Activated naive CD4-positive, alpha-beta T cell treated with anti-CD3 and anti-CD28 coated beads for 36 hours (primary cell): ENCODE measurements around the gene SNTA1. TPM values are rescaled to one million over a fixed set of nuclear protein-coding genes. Genes with fewer than 3 reads are reported as not detected.
"Not testable (repeated sequence)": the region's sequence is repeated elsewhere in the genome, so short reads cannot be mapped to it uniquely, and the experiment has no call there.

Source experiments
- CTCF ChIA-PET: fragments of 350-600 bp; sonication (Branson Sonifier 250); formaldehyde crosslinking; loops from one replicate; lab custom pipeline; 2021; ENCODE audit warnings: antibody characterized with exemption; lab: Charles Lee
- DNase-seq: peaks from one replicate; pipeline ENCODE4 v3.0.0-alpha.2; 2020
- H3K27ac Mint-ChIP-seq: one replicate; pipeline ENCODE4 v1.8.0; 2021; ENCODE audit warnings: mild to moderate bottlenecking, mixed read lengths
- H3K27me3 Mint-ChIP-seq: one replicate; pipeline ENCODE4 v1.8.0; 2021; ENCODE audit warnings: low read depth, mixed read lengths
- H3K36me3 Mint-ChIP-seq: one replicate; pipeline ENCODE4 v1.8.0; 2021; ENCODE audit warnings: low read depth, mixed read lengths
- H3K4me1 Mint-ChIP-seq: one replicate; pipeline ENCODE4 v1.8.0; 2021; ENCODE audit warnings: low read depth, mixed read lengths
- H3K4me3 Mint-ChIP-seq: one replicate; pipeline ENCODE4 v1.8.0; 2021; ENCODE audit warnings: mild to moderate bottlenecking, moderate library complexity, mixed read lengths
- H3K9me3 Mint-ChIP-seq: one replicate; pipeline ENCODE4 v1.8.0; 2021; ENCODE audit warnings: mixed read lengths
- intact Hi-C: fragments of 100-400 bp; cut with micrococcal nuclease; formaldehyde crosslinking; loops from one replicate; pipeline ENCODE4 v1.15.1; 2023
- total RNA-seq, 2 experiments: library from RNA; stranded (reverse); gene quantifications; one replicate each; pipeline ENCODE4 v1.2.3, GENCODE V29; 2021

Gene SNTA1
- total RNA-seq, 2 experiments from 2014 or later = 2.6 to 2.9 TPM

DNA sequence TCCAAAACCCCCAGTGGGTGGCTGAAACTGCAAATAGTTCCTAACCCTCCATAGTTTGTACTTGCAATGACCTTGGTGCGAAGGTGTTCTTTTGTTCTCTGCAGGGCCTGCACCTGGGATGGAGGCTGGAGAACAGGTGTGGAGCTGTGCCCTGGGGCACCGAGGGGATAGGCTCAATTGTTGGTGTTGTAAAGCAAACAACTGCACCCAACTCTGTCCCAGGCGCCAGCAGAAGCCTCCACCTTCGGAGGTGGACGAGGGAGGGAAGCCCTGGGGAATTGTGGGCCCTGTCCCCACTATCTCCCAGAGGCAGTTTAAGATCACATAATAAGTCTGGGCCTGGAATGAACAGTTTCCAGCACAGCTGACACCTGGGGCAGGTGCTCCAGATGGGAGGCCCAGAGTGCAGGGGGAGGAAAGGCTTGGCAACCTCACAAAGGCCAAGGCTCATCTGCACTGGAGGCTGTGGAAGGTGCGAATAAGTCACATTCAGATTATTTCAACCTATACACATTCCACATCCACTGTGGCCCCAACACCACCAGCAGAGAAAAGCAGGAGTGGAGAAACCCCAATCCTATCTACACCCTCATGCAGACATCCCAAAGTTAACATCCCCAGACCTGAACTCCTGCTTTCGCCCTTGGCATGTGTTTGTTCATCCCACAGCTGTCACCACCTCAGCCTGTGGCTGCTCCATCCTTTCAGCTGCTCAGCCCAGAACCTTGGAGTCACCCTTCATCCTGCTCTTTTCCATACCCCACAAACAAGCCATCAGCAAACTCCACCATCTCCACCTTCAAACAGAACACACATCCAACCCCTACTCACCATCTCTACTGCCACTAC, 34.0 kb upstream of the SNTA1 start:
- no peak overlapping the region for H3K27ac Mint-ChIP-seq
- no peak for DNase-seq
- no peak overlapping the region for H3K4me3 Mint-ChIP-seq
- intact Hi-C loops = no loop called here
- CTCF ChIA-PET = no interaction called here
- no peaks in the 10 kb centered on the region for H3K27me3 Mint-ChIP-seq
- H3K4me1 Mint-ChIP-seq = no peaks in the 10 kb centered on the region
- no peaks in the 10 kb centered on the region for H3K9me3 Mint-ChIP-seq
- no peaks in the 10 kb centered on the region for H3K36me3 Mint-ChIP-seq

DNA sequence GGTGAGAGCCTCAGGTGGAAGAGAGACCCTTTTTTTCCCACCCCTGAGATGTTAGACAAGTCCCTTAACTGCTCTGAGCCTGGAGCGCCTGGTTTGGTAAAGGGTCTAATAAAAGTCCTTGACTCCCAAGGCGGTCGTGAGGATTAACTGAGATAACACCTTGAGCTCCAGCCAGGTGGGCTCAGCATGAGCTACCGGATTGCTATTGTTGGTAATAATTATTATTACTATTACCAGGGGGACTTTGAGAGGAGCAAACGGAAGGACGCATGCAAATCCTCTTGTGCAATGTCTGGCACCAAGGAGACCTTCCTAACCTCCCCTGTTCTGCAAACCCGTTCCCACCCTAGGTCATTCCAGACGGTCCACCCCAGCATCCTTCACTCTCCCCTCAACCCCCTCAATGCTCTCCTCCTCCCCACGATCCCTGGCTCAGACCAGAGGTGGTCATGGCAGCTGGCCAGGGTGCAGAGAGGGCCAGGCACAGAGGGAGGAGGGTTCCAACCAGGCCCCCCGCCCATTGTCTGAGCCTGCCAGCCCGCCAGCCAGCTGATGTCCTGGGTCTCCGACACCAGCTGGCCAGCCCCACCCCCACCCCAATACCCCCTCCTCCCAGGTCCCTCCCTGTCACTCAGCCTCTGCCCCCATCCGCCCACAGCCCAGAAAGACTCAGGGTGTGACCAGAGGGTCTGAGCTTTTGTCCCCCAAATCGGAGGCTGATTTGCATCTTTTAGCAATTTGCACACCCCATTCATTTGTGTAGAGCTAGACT, 32.0 kb upstream of the SNTA1 start:
- intact Hi-C loops = no loop called here
- Mint-ChIP-seq H3K9me3 (no peaks in the 10 kb centered on the region), H3K4me1 (no peaks in the 10 kb centered on the region), H3K36me3 (no peaks in the 10 kb centered on the region), H3K27ac (no peak overlapping the region), H3K4me3 (no peak overlapping the region), H3K27me3 (no peaks in the 10 kb centered on the region)
- no peak for DNase-seq
- CTCF ChIA-PET = interaction anchor here (0.6 kb wide), 1 partner anchor 306 kb away, joined by 4 read pairs; no protein-coding TSS in a partner anchor

DNA sequence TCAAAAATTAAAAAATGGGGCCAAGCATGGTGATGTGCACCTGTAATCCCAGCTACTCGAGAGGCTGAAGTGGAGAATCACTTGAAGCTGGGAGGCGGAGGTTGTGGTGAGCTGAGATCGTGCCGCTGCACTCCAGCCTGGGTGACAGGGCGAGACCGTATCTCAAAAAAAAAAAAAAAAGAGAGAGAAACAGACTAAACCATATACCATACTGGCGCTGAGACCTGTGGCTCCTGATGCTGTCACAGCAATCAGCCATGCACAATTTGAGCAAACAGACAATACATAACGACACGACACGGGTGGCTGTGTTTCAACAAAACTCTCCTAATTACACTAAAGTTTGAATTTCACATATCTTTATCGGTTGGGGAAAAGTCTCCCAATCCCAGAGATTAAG, 31.4 kb upstream of the SNTA1 start:
- H3K27ac Mint-ChIP-seq = no peak overlapping the region
- H3K9me3 Mint-ChIP-seq = no peaks in the 10 kb centered on the region
- intact Hi-C loops = no loop called here
- H3K4me1 Mint-ChIP-seq = no peaks in the 10 kb centered on the region
- H3K27me3 Mint-ChIP-seq = no peaks in the 10 kb centered on the region
- no peaks in the 10 kb centered on the region for H3K36me3 Mint-ChIP-seq
- no peak for DNase-seq
- H3K4me3 Mint-ChIP-seq = no peak overlapping the region
- CTCF ChIA-PET = interaction anchor here (0.6 kb wide), 1 partner anchor 307 kb away, joined by 4 read pairs; no protein-coding TSS in a partner anchor

DNA sequence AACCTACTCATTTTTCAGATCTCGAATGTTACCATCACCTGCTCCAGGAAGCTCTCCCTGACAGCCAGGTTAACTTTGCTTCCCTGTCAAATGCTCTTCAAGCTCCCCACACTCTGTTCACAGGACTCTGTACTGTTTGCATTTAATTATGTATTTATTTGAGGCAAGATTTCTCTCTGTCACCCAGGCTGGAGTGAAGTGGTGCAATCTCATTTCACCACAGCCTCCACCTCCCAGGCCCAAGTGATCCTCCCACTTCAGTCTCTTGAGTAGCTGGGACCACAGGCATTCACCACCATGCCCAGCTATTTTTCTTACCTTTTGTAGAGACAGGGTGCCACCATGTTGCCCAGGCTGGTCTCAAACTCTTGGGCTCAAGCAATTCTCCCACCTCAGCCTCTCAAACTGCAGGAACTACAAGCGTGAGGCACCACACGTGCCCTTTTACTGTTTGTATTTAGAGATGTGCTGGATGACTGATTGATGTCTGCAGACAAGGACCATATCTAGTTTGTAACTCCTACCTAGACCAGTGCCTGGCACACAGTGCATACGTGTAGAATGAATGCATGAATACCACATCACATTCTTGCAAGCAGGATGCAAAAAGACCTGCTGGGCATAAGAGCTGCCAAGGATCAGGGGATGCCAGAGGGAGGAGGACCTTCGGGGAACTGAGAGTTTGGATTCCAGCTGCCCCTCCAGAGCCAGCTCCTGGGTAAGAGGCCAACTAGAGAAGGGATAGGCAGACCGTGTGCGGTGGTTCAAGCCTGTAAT, 30.7 kb upstream of the SNTA1 start:
- H3K27ac Mint-ChIP-seq = no peak overlapping the region
- no peak for DNase-seq
- no peaks in the 10 kb centered on the region for H3K4me1 Mint-ChIP-seq
- H3K36me3 Mint-ChIP-seq = no peaks in the 10 kb centered on the region
- CTCF ChIA-PET = interaction anchor here (0.6 kb wide), 1 partner anchor 14 kb away, joined by 3 read pairs; no protein-coding TSS in a partner anchor
- no peak overlapping the region for H3K4me3 Mint-ChIP-seq
- no peaks in the 10 kb centered on the region for H3K9me3 Mint-ChIP-seq
- intact Hi-C loops = no loop called here
- no peaks in the 10 kb centered on the region for H3K27me3 Mint-ChIP-seq

DNA sequence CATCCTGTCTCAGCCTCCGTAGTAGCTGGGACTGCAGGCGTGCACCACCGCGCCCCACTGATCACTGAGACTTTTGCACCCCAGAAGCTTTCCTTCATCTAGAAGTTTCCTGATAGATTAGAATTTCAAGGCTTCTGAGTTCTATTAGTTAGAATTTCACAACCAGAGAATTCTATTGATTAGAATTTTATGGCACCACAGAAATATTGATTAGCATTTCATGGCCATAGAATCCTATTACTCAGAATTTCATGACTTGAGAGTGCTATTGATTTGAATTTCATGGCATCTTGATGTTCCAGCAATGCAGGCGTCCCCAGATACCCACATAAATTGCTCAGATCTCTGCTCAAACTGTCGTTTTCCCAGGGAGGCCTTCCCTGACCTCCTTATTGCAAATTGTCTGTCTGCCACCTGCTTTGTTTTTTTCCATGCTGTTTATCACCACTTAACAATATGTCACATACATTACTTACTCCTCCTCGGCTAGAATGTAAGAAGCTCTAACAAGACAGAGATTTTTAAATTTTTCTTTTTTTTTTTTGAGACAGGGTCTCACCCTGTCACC, 29.4 kb upstream of the SNTA1 start:
- H3K36me3 Mint-ChIP-seq = no peaks in the 10 kb centered on the region
- CTCF ChIA-PET = interaction anchor here (0.7 to 1.2 kb wide), 2 partner anchors 173 to 195 kb away, joined by 3 to 4 read pairs; no protein-coding TSS in a partner anchor
- intact Hi-C loops = no loop called here
- no peak overlapping the region for H3K27ac Mint-ChIP-seq
- H3K4me1 Mint-ChIP-seq = no peaks in the 10 kb centered on the region
- DNase-seq = no peak
- no peak overlapping the region for H3K4me3 Mint-ChIP-seq
- H3K9me3 Mint-ChIP-seq = no peaks in the 10 kb centered on the region
- no peaks in the 10 kb centered on the region for H3K27me3 Mint-ChIP-seq

DNA sequence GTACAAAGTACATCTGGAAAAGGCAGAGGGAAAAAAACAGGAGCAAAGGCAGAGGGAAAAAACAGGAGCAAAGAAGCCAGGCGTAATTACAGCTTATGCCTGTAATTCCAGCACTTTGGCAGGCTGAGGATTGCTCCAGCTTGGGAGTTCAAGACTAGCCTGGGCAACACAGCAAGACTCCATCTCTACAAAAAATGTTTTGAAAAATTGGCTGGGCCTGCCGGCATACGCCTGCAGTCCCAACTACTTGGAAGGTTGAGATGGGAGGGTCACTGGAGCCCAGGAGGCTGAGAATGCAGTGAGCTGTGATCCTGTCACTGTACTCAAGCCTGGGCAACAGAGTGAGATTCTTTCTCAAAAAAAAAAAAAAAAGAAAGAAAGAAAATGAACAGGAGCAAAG, 27.3 kb upstream of the SNTA1 start:
- CTCF ChIA-PET = interaction anchor here (1.1 kb wide), 1 partner anchor 197 kb away, joined by 3 read pairs; no protein-coding TSS in a partner anchor
- DNase-seq = no peak
- Mint-ChIP-seq H3K27ac (no peak overlapping the region), H3K4me1 (no peaks in the 10 kb centered on the region), H3K9me3 (no peaks in the 10 kb centered on the region), H3K27me3 (no peaks in the 10 kb centered on the region), H3K36me3 (no peaks in the 10 kb centered on the region), H3K4me3 (no peak overlapping the region)
- intact Hi-C loops = no loop called here

DNA sequence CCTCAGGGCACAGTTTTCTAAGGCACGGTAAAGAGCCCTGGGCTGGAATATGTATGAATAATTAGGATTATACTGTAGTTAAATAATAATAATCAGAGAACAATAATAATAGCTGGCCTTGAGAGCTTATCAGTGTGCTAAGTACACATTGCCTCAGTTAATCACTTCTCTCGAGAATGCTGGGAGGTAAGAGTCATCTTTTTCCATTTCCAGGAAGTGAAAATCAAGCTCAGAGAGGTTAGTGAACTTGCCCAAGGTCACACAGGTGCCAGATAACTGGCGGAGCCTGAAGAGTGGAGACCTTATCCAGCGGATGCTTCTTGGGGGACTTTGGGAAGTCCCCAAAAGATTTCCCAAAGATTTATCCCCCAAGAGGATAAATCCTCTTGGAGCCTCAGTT, 26.9 kb upstream of the SNTA1 start:
- intact Hi-C loops = no loop called here
- no peak for DNase-seq
- no peaks in the 10 kb centered on the region for H3K4me1 Mint-ChIP-seq
- no peak overlapping the region for H3K27ac Mint-ChIP-seq
- H3K9me3 Mint-ChIP-seq = no peaks in the 10 kb centered on the region
- H3K36me3 Mint-ChIP-seq = no peaks in the 10 kb centered on the region
- no peak overlapping the region for H3K4me3 Mint-ChIP-seq
- no peaks in the 10 kb centered on the region for H3K27me3 Mint-ChIP-seq
- CTCF ChIA-PET = interaction anchor here (1.1 kb wide), 1 partner anchor 198 kb away, joined by 3 read pairs; no protein-coding TSS in a partner anchor

DNA sequence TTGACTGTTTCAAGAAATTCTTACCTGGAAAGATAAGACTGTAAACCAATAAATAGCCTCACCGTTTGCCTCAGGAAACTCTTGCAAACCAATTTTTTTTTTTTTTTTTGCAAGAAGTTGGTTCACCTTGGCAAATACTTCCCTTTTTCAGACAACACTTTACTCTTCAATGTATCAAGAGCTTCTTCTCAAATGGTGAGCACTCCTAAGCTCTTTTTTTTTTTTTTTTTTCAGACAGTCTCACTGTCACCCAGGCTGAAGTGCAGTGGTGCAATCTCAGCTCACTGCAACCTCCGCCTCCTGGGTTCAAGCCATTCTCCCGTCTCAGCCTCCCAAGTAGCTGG, 22.7 kb upstream of the SNTA1 start:
- CTCF ChIA-PET = interaction anchor here (0.6 kb wide), 1 partner anchor 23 kb away, joined by 3 read pairs; no protein-coding TSS in a partner anchor
- Mint-ChIP-seq H3K4me3 (no peak overlapping the region), H3K27ac (no peak overlapping the region), H3K9me3 (no peaks in the 10 kb centered on the region), H3K36me3 (no peaks in the 10 kb centered on the region), H3K4me1 (no peaks in the 10 kb centered on the region), H3K27me3 (no peaks in the 10 kb centered on the region)
- intact Hi-C loops = no loop called here
- DNase-seq = no peak

DNA sequence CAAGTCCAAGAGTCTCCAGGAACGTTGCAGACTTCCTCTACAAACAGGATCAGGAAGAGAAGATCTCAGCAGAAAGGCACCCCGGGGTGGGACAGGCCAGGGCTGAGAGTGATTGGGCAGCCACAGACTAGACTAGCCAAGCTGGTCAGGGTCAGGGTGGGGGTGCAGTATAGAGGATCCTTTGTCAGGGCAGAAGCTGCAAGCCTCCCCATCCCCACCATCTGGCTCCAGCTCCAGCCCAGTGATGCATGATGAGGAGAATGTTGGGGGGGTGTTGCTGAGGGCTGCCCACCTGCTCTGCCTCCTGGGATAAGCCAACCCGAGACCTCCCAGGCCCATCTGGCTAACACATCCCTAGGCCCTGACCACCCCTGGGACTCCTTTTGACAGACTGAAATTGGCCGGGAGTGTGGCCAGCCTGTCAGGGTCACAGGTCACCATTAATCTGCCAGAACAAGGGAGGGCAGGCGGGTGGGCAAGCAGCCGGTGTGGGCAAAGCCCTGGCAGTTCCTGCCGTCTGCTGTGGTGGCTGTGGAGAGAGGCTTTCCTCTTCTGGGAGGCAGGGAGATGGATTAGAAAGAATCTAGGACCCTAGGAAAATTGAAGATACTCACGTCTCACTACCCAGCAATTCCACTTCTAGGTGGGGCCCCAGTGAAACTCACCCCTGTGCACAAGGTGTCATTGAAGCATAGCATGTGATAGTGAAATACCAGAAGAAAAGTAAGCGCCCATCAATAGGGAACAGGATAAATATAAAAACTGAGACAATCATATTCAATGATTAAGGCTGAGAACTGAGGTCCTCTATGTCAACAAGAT, 22.1 kb upstream of the SNTA1 start:
- H3K4me1 Mint-ChIP-seq = no peaks in the 10 kb centered on the region
- no peak overlapping the region for H3K27ac Mint-ChIP-seq
- DNase-seq = no peak
- no peaks in the 10 kb centered on the region for H3K9me3 Mint-ChIP-seq
- intact Hi-C loops = no loop called here
- H3K27me3 Mint-ChIP-seq = no peaks in the 10 kb centered on the region
- CTCF ChIA-PET = interaction anchor here (0.6 kb wide), 1 partner anchor 23 kb away, joined by 3 read pairs; no protein-coding TSS in a partner anchor
- H3K4me3 Mint-ChIP-seq = no peak overlapping the region
- no peaks in the 10 kb centered on the region for H3K36me3 Mint-ChIP-seq

DNA sequence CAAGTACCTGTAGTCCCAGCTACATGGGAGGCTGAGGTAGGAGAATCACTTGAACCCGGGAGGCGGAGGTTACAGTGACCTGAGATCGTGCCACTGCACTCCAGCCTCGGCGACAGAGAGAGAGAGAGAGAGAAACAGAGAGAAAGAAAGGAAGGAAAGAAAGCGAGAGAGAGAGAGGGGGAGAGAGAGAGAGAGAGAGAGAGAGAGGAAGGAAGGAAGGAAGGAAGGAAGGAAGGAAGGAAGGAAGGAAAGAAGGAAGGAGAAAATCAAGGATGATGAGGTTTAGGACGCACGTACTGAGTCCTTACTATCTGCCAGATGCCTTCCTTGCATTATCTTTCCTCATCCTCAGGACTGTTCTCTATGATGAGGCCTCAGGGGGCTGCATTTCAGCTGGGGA, 21.2 kb upstream of the SNTA1 start:
- DNase-seq, H3K9me3 Mint-ChIP-seq, H3K36me3 Mint-ChIP-seq, H3K4me3 Mint-ChIP-seq, intact Hi-C loops, CTCF ChIA-PET, H3K27me3 Mint-ChIP-seq, H3K4me1 Mint-ChIP-seq, H3K27ac Mint-ChIP-seq: not testable (repeated sequence)
